GM19043 (cell line): ENCODE measurements around the gene BST1.
"Not testable (repeated sequence)": the region's sequence is repeated elsewhere in the genome, so short reads cannot be mapped to it uniquely, and the experiment has no call there.

Source experiments
- ATAC-seq: cut with Tn5 transposase; IDR thresholded peaks from one replicate; pipeline ENCODE4 v1.9.1; 2021; ENCODE audit warnings: low read depth; ENCODE audit not compliant: unreplicated experiment

BST1 gene

GRCh38 chr4:15740764-15741404 lies 38.0 kb downstream of the BST1 start:
- no peak for ATAC-seq

GRCh38 chr4:15742083-15742582 lies 39.3 kb downstream of the BST1 start:
- ATAC-seq, result no peak

- ATAC-seq, result no peak
Observed at GRCh38 chr4:15742637-15743036, 39.8 kb downstream of the BST1 start.

GRCh38 chr4:15744016-15744545 lies 41.2 kb downstream of the BST1 start:
- ATAC-seq, result no peak

GRCh38 chr4:15746110-15746509 lies 43.2 kb downstream of the BST1 start:
- ATAC-seq, result no peak

- ATAC-seq, result no peak
Observed at GRCh38 chr4:15749001-15749400, 46.1 kb downstream of the BST1 start.

GRCh38 chr4:15751153-15751552 lies 48.3 kb downstream of the BST1 start:
- no peak for ATAC-seq

GRCh38 chr4:15753081-15753480 lies 50.2 kb downstream of the BST1 start:
- no peak for ATAC-seq

DNA sequence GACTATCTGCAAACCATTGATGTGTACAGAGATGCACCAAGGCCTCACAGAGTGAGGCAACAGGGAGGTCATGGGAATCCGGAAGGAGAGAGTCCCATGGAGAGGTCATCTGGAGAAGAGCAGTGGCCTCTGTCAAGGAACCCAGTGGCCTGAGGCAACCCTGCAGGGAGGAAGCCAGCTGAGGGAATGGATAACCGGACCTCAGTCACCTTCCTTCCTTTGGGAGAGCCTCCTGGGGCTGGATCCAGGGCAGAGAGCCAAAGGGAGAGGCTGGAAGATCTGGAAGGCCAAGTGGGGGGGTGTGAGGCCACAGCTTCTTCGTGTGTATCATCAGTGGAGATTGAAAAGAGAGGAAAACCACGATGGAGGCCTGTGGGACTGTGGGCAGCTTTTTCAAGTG lies 50.9 kb downstream of the BST1 start:
- ATAC-seq, result no peak

DNA sequence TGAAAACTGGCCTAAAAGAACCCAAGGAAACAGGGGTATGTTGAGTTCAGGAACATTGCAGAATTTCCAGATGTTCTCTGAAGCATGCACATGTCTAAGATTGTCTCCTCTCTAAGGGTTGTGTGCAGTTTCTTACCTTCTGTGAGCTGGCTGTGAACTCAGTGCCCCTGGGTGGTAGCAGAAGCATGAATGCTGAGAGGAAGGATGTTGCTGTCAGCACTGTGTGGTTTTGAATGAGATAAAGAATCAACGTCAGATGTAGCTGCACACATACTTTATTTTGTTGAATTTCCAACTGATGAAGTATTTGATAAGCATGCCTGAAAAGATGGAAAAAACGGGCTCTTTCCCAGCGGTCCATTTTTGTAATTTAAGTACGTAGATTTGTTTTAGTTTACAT lies 51.5 kb downstream of the BST1 start:
- ATAC-seq, result no peak

DNA sequence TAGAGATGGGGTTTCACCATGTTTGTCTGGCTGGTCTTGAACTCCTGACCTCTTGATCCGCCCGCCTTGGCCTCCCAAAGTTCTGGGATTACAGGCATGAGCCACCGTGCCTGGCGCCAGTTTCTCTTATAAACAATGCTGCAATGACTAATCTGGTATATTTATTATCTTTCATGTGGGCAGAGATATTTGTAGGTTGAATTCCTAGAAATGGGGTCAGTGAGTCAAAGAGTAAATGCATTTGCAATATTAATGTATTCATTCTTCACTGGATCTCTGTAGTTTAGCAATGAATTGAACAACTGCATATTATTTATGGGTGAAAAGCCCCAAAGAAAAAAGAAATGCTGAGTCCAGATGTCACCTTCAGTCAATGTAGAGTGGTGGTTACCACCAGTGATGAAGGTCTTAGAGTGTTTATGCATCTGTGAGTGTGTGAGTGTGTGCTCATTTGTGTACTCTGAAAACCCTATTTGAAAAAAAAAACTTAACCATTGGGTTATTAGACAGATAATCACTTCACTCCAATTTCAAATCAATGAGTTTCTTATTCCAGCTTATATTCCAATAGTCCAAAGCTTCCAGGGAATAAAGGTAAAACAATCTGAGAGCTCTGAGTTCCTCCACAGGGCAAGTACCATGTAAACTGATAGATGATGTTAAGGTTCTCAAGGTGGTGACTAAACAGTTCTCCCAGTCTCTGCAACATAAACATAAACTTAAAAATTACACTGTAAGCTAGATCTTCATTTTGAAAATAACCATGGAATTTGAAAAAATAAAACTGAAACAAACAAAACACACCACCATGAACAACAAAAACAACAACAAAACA lies 52.7 kb downstream of the BST1 start:
- peak; percentile 29 for ATAC-seq

GRCh38 chr4:15756361-15756861 lies 53.5 kb downstream of the BST1 start:
- peak; percentile 77 for ATAC-seq

- ATAC-seq, result no peak
Observed at GRCh38 chr4:15757054-15757453, 54.2 kb downstream of the BST1 start.

DNA sequence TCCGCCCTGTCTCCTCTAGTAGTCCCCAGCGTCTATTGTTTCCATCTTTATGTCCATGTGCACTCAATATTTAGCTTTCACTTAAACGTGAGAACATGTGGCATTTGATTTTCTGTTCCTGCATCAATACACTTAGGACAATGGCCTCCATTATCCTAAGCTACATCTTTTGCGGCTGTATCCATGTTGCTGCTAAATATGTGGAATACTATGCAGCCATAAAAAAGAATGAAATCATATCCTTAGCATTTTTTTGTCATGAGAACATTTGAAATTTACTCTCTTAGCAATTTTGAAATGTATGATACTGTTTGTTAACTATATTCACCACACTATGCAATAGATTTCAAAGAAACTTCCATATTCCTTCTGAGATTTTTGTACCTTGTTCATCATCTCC lies 55.4 kb downstream of the BST1 start:
- ATAC-seq, result no peak

DNA sequence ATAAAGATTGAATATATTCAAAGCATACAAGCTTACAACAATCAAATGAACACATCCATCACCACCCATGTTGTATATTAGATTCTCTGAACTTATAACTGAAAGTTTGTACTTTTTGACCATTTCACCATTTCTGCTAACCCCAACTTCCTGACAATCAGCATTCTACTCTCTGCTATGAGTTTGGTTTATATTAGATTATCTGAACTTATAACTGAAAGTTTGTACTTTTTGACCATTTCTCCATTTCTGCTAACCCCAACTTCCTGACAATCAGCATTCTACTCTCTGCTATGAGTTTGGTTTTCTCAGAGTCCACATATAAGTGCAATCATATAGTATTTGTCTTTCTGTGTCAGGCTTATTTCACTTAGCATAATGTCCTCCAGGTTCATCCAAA lies 59.6 kb downstream of the BST1 start:
- not testable (repeated sequence) for ATAC-seq

GRCh38 chr4:15765391-15765790 lies 62.5 kb downstream of the BST1 start:
- no peak for ATAC-seq

- peak; percentile 71 for ATAC-seq
Observed at GRCh38 chr4:15765910-15766697, 63.2 kb downstream of the BST1 start.

GRCh38 chr4:15766821-15767220 lies 64.0 kb downstream of the BST1 start:
- no peak for ATAC-seq

GRCh38 chr4:15769202-15769601 lies 66.3 kb downstream of the BST1 start:
- no peak for ATAC-seq

- peak; percentile 62 for ATAC-seq
Observed at GRCh38 chr4:15771216-15772058, 68.6 kb downstream of the BST1 start.
